SK-N-MC (cell line): ENCODE results near the gene NDUFS3.

ENCODE experiments used
- DNase-seq: peaks from one replicate; pipeline ENCODE4 v3.0.0-alpha.2; 2011; ENCODE audit warnings: low read depth, low spot score
- H3K27ac ChIP-seq: fragments of 200-600 bp; sonication (generic); 2 replicates; pipeline ENCODE4 v1.5.1; 2016; ENCODE audit warnings: mixed run types
- H3K36me3 ChIP-seq: fragments of 200-600 bp; sonication (generic); 2 replicates; pipeline ENCODE4 v1.6.1; 2017; ENCODE audit warnings: antibody characterized with exemption, low read length, mixed read lengths; ENCODE audit not compliant: insufficient read depth
- H3K4me3 ChIP-seq: fragments of 200-600 bp; sonication (generic); 2 replicates; pipeline ENCODE4 v1.5.1; 2016
- H3K9ac ChIP-seq: fragments of 200-600 bp; sonication (generic); 2 replicates; pipeline ENCODE4 v1.8.0; 2017; ENCODE audit warnings: mixed run types, mixed read lengths; ENCODE audit not compliant: insufficient read length
- H3K9me3 ChIP-seq: fragments of 200-600 bp; sonication (generic); 2 replicates; pipeline ENCODE4 v1.6.1; 2017; ENCODE audit warnings: low read depth, mild to moderate bottlenecking, antibody characterized with exemption, low read length, moderate library complexity, mixed read lengths
- EZH2 ChIP-seq: fragments of 200-600 bp; sonication (generic); IDR thresholded peaks from one replicate; pipeline ENCODE4 v1.6.1; 2017; ENCODE audit warnings: antibody characterized with exemption
- FOXP2 ChIP-seq: optimal IDR thresholded peaks from 2 replicates; pipeline ENCODE3; 2011; ENCODE audit warnings: mild to moderate bottlenecking, moderate library complexity; ENCODE audit not compliant: insufficient read depth; ENCODE audit errors: extremely low read length, control extremely low read depth
- POLR2AphosphoS5 ChIP-seq: IDR thresholded peaks from 2 replicates; pipeline ENCODE4 v1.6.1; 2012; ENCODE audit warnings: mild to moderate bottlenecking, low read depth, low read length, borderline replicate concordance

The NDUFS3 gene

GRCh38 chr11:47606731-47607130 is 27.9 kb downstream of the NDUFS3 start:
- H3K9ac ChIP-seq: no peak overlapping the region
- TF ChIP-seq EZH2 (no peak), POLR2AphosphoS5 (no peak), FOXP2 (no peak)
- no peak overlapping the region for H3K4me3 ChIP-seq
- H3K9me3 ChIP-seq: no peaks in the 10 kb centered on the region
- H3K36me3 ChIP-seq: no peaks in the 10 kb centered on the region
- DNase-seq: no peak
- no peak overlapping the region for H3K27ac ChIP-seq

DNA sequence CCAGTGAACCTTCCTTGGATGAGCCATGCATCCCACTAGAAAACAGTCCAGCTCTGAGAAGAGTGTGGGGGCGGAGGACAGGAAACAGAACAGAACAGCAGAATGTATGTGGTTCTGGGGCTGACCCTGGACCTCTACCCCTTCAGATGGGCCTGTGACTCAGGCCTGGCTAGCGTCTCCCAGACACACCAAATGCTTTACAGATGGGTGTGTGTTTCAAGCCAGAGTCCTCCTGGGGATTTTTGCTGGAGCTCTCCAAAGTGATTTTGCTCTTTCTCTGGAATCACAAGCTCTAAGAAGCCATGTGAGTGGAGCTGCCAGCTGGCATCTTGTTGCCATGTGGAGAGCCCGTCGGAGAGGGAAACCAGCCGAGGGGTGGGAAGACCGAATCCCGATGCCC is 28.5 kb downstream of the NDUFS3 start:
- H3K9ac ChIP-seq: no peak overlapping the region
- no peak overlapping the region for H3K27ac ChIP-seq
- no peak for DNase-seq
- H3K4me3 ChIP-seq: no peak overlapping the region
- TF ChIP-seq FOXP2: no peak
- no peak for TF ChIP-seq EZH2
- TF ChIP-seq POLR2AphosphoS5: no peak
- H3K36me3 ChIP-seq: no peaks in the 10 kb centered on the region
- no peaks in the 10 kb centered on the region for H3K9me3 ChIP-seq

GRCh38 chr11:47609675-47610074 is 30.8 kb downstream of the NDUFS3 start:
- TF ChIP-seq FOXP2 (no peak), POLR2AphosphoS5 (no peak), EZH2 (no peak)
- H3K9me3 ChIP-seq: no peaks in the 10 kb centered on the region
- DNase-seq: no peak
- no peak overlapping the region for H3K9ac ChIP-seq
- no peak overlapping the region for H3K27ac ChIP-seq
- H3K36me3 ChIP-seq: no peaks in the 10 kb centered on the region
- no peak overlapping the region for H3K4me3 ChIP-seq

GRCh38 chr11:47611348-47611794 is 32.5 kb downstream of the NDUFS3 start:
- Histone ChIP-seq H3K27ac (no peak overlapping the region), H3K9me3 (no peaks in the 10 kb centered on the region), H3K4me3 (no peak overlapping the region), H3K9ac (no peak overlapping the region), H3K36me3 (no peaks in the 10 kb centered on the region; the same call in 1 of the 2 replicates)
- no peak for DNase-seq
- TF ChIP-seq FOXP2 (no peak), EZH2 (no peak), POLR2AphosphoS5 (no peak)

DNA sequence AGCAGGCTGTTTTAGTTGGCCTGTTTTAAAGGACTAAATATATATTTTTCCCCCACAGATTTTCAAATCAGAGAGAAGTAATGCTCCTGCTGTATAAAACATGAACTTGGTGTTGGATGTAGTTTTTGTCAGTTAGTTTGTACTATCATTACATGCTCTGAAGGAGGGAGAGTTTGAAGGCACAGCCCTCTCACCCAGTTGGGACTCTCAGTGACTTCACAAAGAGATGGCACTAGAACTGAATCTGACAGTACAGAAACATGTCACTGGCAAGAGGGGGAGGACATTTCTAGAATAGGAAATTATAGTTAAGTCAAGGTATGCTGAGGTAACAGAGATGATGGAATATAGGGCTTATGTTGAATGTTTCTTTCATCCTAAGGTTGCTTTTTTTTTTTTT is 36.4 kb downstream of the NDUFS3 start:
- Histone ChIP-seq H3K9me3 (no peaks in the 10 kb centered on the region), H3K27ac (no peak overlapping the region), H3K36me3 (peaks cover 25% of the 10 kb centered on the region), H3K4me3 (no peak overlapping the region), H3K9ac (no peak overlapping the region)
- DNase-seq: no peak
- TF ChIP-seq EZH2: no peak
- TF ChIP-seq POLR2AphosphoS5: no peak
- no peak for TF ChIP-seq FOXP2

- Histone ChIP-seq H3K9me3 (no peaks in the 10 kb centered on the region), H3K9ac (no peak overlapping the region), H3K4me3 (no peak overlapping the region), H3K27ac (no peak overlapping the region), H3K36me3 (peaks cover 39% of the 10 kb centered on the region)
- no peak for DNase-seq
- no peak for TF ChIP-seq FOXP2
- TF ChIP-seq EZH2: no peak
- no peak for TF ChIP-seq POLR2AphosphoS5
These were observed 38.0 kb downstream of the NDUFS3 start for GRCh38 chr11:47616726-47617416.

DNA sequence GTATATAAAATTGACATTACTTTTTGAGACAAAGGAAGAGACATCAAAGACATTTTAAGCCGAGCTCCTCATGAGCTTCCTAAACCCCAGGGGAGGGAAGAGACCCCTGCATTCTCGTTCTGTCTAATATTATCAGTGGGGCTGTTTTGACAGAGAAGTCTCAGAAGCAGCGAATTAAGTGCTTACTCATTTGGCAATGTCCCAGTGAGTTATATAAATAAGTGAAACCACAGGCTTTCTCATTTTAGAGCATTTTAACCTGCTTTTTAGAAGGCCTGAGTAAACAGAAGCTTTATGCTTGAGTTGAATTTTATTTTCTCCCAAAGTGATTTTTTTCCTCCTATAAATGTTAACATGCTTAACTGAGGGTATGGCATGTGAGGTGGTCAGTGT is 38.5 kb downstream of the NDUFS3 start:
- no peaks in the 10 kb centered on the region for H3K9me3 ChIP-seq
- DNase-seq: no peak
- H3K4me3 ChIP-seq: no peak overlapping the region
- H3K27ac ChIP-seq: peak overlapping the region; percentile 19; the same call in 1 of the 2 replicates
- H3K36me3 ChIP-seq: peaks cover 44% of the 10 kb centered on the region
- H3K9ac ChIP-seq: no peak overlapping the region
- TF ChIP-seq FOXP2 (no peak), EZH2 (no peak), POLR2AphosphoS5 (no peak)

DNA sequence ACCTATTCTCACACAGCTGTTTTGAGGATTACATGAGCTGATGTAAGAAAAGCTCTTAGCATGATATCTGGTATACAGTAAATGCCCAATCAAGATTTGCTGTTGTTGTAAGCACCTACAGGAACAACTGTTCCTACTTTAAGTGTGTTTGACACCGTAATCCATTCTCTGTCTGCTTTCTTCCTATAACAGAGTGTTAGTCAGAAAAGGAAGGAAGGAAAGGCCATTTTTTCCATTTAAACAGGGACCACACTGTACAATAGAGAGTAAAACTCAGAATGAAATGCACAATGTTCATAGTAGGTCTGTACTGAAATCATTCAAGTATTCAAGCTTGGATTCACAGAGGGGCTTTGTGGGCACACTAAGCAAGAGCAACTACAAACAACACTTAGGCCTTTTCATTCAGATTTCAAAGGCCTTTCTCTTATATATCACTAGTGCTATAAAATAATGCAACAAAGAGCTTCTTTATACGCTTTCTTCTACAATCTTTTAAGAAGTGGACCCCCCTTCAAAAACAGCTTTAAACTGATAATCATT is 42.0 kb downstream of the NDUFS3 start:
- H3K9ac ChIP-seq: no peak overlapping the region
- no peak for DNase-seq
- no peak overlapping the region for H3K4me3 ChIP-seq
- TF ChIP-seq POLR2AphosphoS5: no peak
- TF ChIP-seq FOXP2: no peak
- TF ChIP-seq EZH2: no peak
- H3K27ac ChIP-seq: no peak overlapping the region
- no peaks in the 10 kb centered on the region for H3K9me3 ChIP-seq
- peaks cover 64% of the 10 kb centered on the region for H3K36me3 ChIP-seq
